ENCODE data around the gene HABP2.

- TF ChIP-seq CTCF (IDR thresholded peaks at IDR 0.05; ENCODE audit: low read depth, low read length), result no peak
- no peak for TF ChIP-seq POLR2A (IDR thresholded peaks at IDR 0.05; ENCODE audit: extremely low read depth, insufficient read length)
These were observed at the start of gene HABP2 for GRCh38 chr10:113552701-113553100.
